ENCODE data around the gene CDC42BPA. TPM values are rescaled to one million over a fixed set of nuclear protein-coding genes. Genes with fewer than 3 reads are reported as not detected.
A peak's percentile ranks its signal among the peaks of the same experiment; 100 is the strongest.

The CDC42BPA gene
- total and polyA plus RNA-seq, 2 of the 8 experiments (the other 6 are each of a cell fraction or from before 2014, with no cell fraction given): 7.1 to 28.5 TPM

DNA sequence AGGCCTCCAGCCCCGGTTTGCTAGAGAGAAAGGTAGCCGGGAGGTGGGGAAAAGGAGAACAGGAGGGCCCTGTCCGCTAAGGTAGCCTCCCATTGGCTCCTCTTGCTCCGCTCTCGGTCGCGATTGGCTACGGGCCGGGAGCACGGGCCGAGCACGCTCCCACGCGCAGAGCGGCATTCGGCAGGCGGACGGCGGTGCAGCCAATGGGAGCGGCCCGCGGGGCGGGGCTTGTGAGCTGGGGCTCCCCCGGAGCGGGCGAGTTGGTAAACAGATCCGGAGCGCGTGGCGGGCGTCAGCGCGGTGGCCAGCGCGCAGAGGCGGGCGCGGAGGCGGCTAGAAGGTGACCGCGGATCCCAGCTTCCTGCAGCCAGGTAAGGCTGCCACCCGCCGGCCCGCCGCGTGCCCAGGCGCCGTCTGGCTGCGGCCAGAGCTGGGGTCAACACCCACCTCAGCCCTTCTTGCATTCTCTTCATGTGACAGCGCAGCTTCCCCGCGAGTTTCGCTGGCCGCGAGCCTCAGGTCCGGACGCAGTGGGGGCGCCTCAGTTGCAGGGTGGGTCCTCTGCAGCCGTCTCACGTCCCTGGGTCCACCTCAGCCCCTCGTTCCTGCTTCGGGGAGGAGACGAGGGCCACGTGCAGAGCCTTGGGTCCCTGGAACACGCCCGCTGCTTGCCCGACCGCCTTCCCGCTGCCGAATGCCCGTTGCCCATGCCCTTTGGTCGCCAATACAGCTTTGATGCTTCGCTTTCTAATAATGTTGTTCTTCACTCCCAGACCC, 378.1 kb downstream of the CDC42BPA start, which contains the start of gene COQ8A:
Gene COQ8A (plus strand): TSS at position 266 of the 777 bp plus-strand sequence. CDS start 21,092 bp downstream, outside the sequence.
- H3K27ac ChIP-seq (ENCODE audit: low read depth, low read length): peak within 1 kb of the TSS; percentile 93
- peak within 1 kb of the TSS; percentile 51 for H2BK120ac ChIP-seq (replicated peaks; ENCODE audit: low read depth, low read length)
- DNase-seq (ENCODE audit: low read depth in 1 of 2, low spot score in 2 of 2) (peak; percentile 98), FAIRE-seq (peak; percentile 36)
- H3K18ac ChIP-seq (ENCODE audit: extremely low read depth, low read length): peak within 1 kb of the TSS; percentile 98
- CTCF ChIA-PET (ENCODE audit: partially characterized antibody): interaction anchor here (0.7 to 1.1 kb wide), 4 partner anchors 9 to 410 kb away, joined by 3 to 4 read pairs (median 3); no protein-coding TSS in a partner anchor
- H3K14ac ChIP-seq (ENCODE audit: insufficient read length): no peak within 1 kb of the TSS
- H3K9me3 ChIP-seq (ENCODE audit: insufficient read depth in 2 of 2, low read depth in 1 of 2, low read length in 1 of 2): no peaks in the 10 kb centered on the region
- H2BK20ac ChIP-seq (ENCODE audit: low read length): no peak within 1 kb of the TSS
- H2AFZ ChIP-seq (ENCODE audit: low read length): peak within 1 kb of the TSS; percentile 63; the same call in 1 of the 2 replicates
- POLR2A ChIA-PET (ENCODE audit: partially characterized antibody): interaction anchor here (1.1 to 3.6 kb wide), 4 partner anchors 10 to 54 kb away, joined by 3 to 18 read pairs (median 4); no protein-coding TSS in a partner anchor
- H2BK15ac ChIP-seq (ENCODE audit: low read length): 0 out of 2 replicates have a peak within 1 kb of the TSS, but pooled peaks have one; percentile 65
- H3K4ac ChIP-seq (replicated peaks; ENCODE audit: insufficient read length, low read depth, low read length): no peak within 1 kb of the TSS
- H4K8ac ChIP-seq (ENCODE audit: extremely low read depth, insufficient read depth, low read length): peak within 1 kb of the TSS; percentile 95
- H3K4me3 ChIP-seq (ENCODE audit: extremely low read depth in 1 of 4, insufficient read depth in 2 of 4, low read depth in 3 of 4, low read length in 4 of 4): peak within 1 kb of the TSS; percentile 53 to 75 (median 68)
- no peaks in the 10 kb centered on the region for H3K36me3 ChIP-seq (ENCODE audit: control insufficient read depth in 2 of 4, insufficient read depth in 4 of 4, low read length in 3 of 4)
- peaks cover 0 to 3% of the 10 kb centered on the region in 2 experiments for H4K20me1 ChIP-seq (replicated peaks in 1 of 2; ENCODE audit: control insufficient read depth in 1 of 2, insufficient read depth in 2 of 2, low read length in 2 of 2)
- H3K23ac ChIP-seq (ENCODE audit: insufficient read length): no peak within 1 kb of the TSS
- peak within 1 kb of the TSS; percentile 98 for H4K5ac ChIP-seq (ENCODE audit: insufficient read length, low read depth, low read length)
- peaks cover 9% of the 10 kb centered on the region for H3K23me2 ChIP-seq (ENCODE audit: low read depth, low read length)
- peak within 1 kb of the TSS; percentile 68 to 94 for H3K4me2 ChIP-seq (ENCODE audit: insufficient read depth in 1 of 2, low read depth in 2 of 2, low read length in 2 of 2)
- H3K79me2 ChIP-seq (ENCODE audit: control insufficient read depth in 1 of 2, insufficient read depth in 2 of 2, low read length in 2 of 2): peaks cover 0 to 40% of the 10 kb centered on the region in 2 experiments; a peak in 2 of 4 replicates
- peak within 1 kb of the TSS; percentile 96 for H3K56ac ChIP-seq (replicated peaks; ENCODE audit: insufficient read length, low read depth, low read length)
- H2BK5ac ChIP-seq (ENCODE audit: low read depth, low read length): peak within 1 kb of the TSS; percentile 74
- peak within 1 kb of the TSS; percentile 94 for H4K91ac ChIP-seq (replicated peaks; ENCODE audit: insufficient read length, low read length)
- peak within 1 kb of the TSS; percentile 97 for H2BK12ac ChIP-seq (ENCODE audit: low read depth, low read length)
- 3% methylated on average over 71 of the region's 73 CpGs; no CpG with 5 or more reads in 1 of the 2 experiments for WGBS, 2 experiments (ENCODE audit: extremely low coverage in 1 of 2, insufficient coverage in 1 of 2, insufficient read length in 1 of 2, insufficient replicate concordance in 2 of 2, low coverage in 1 of 2, low lambda C conversion rate in 2 of 2, missing lambda C conversion rate in 1 of 2)
- peaks cover 2 to 9% (median 5%) of the 10 kb centered on the region in 4 experiments for H3K4me1 ChIP-seq (replicated peaks in 1 of 4; ENCODE audit: control insufficient read depth in 3 of 4, insufficient read depth in 4 of 4, low read length in 3 of 4)
- peak within 1 kb of the TSS; percentile 66 to 87 (median 80) for H3K9ac ChIP-seq (replicated peaks in 1 of 4; ENCODE audit: extremely low read depth in 1 of 4, low read depth in 3 of 4, low read length in 3 of 4)
- peaks cover 7% of the 10 kb centered on the region for H3K79me1 ChIP-seq (ENCODE audit: low read depth, low read length)
- peaks cover 0 to 2% (median 0%) of the 10 kb centered on the region in 4 experiments; a peak in 3 of 7 replicates for H3K27me3 ChIP-seq (replicated peaks in 1 of 4; ENCODE audit: control insufficient read depth in 3 of 4, extremely low read depth in 1 of 4, insufficient read depth in 3 of 4, low read length in 3 of 4)
- H2AK5ac ChIP-seq (ENCODE audit: low read depth, low read length): no peak within 1 kb of the TSS
- TF ChIP-seq KDM5A (IDR thresholded peaks at IDR 0.05; ENCODE audit: low read length) (no peak), BCL11A (IDR thresholded peaks at IDR 0.05; ENCODE audit: low read depth in 2 of 2, low read length in 2 of 2) (no peak), EZH2 (IDR thresholded peaks at IDR 0.05; ENCODE audit: low read depth, low read length, severe bottlenecking) (no peak), PHF8 (conservative IDR thresholded peaks at IDR 0.05; ENCODE audit: low read depth, low read length) (peak; percentile 32; the same call in 1 of the 2 replicates), CEBPB (IDR thresholded peaks at IDR 0.05; ENCODE audit: low read depth, low read length) (no peak), SIRT6 (IDR thresholded peaks at IDR 0.05; ENCODE audit: low read length) (no peak), TCF12 (IDR thresholded peaks at IDR 0.05; ENCODE audit: low read depth, low read length) (0 out of 2 replicates have a peak, but pooled peaks have one; percentile 55), RFX5 (IDR thresholded peaks at IDR 0.05; ENCODE audit: borderline replicate concordance, low read depth, low read length) (no peak), SIN3A (conservative IDR thresholded peaks at IDR 0.05 in 1 of 2, IDR thresholded peaks at IDR 0.05 in 1 of 2; ENCODE audit: low read depth in 1 of 2, low read length in 2 of 2) (0 out of 4 replicates have a peak, but pooled peaks of 1 of the 2 experiments have one; percentile 42), CHD2 (IDR thresholded peaks at IDR 0.05; ENCODE audit: low read length) (peak; percentile 88)
- TF ChIP-seq, protein P1, sequence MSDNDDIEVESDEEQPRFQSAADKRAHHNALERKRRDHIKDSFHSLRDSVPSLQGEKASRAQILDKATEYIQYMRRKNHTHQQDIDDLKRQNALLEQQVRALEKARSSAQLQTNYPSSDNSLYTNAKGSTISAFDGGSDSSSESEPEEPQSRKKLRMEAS (IDR thresholded peaks at IDR 0.05): peak; percentile 95

Data from H1 (cell line).